GM23248 (cell line): ENCODE results near the gene DDX31. TPM values are rescaled to one million over a fixed set of nuclear protein-coding genes. Genes with fewer than 3 reads are reported as not detected.
"Not testable (repeated sequence)": the region's sequence is repeated elsewhere in the genome, so short reads cannot be mapped to it uniquely, and the experiment has no call there.

Experiments
- DNase-seq: peaks from one replicate; pipeline ENCODE4 v3.0.0-alpha.2; 2015
- H2AFZ ChIP-seq: fragments of 200-600 bp; sonication (generic); 2 replicates; pipeline ENCODE4 v1.6.1; 2016; ENCODE audit warnings: antibody characterized with exemption
- H3F3A ChIP-seq: fragments of 200-600 bp; sonication (generic); 2 replicates; pipeline ENCODE4 v1.6.1; 2016; ENCODE audit warnings: mild to moderate bottlenecking, antibody characterized with exemption, mixed run types; ENCODE audit not compliant: insufficient read depth
- H3K27ac ChIP-seq: fragments of 200-600 bp; sonication (generic); 2 replicates; pipeline ENCODE4 v1.5.1; 2016; ENCODE audit warnings: mild to moderate bottlenecking
- H3K27me3 ChIP-seq: fragments of 200-600 bp; sonication (generic); replicated peaks from 2 replicates; pipeline ENCODE4 v1.6.1; 2016; ENCODE audit warnings: mild to moderate bottlenecking; ENCODE audit not compliant: insufficient read depth
- H3K36me3 ChIP-seq: fragments of 200-600 bp; sonication (generic); 2 replicates; pipeline ENCODE4 v1.6.1; 2016; ENCODE audit warnings: low read depth, mild to moderate bottlenecking
- H3K4me1 ChIP-seq: fragments of 200-600 bp; sonication (generic); 2 replicates; pipeline ENCODE4 v1.6.1; 2016; ENCODE audit warnings: mild to moderate bottlenecking; ENCODE audit not compliant: insufficient read depth
- H3K4me2 ChIP-seq: fragments of 200-600 bp; sonication (generic); one replicate; pipeline ENCODE4 v1.6.1; 2016; ENCODE audit warnings: mild to moderate bottlenecking; ENCODE audit not compliant: unreplicated experiment
- H3K4me3 ChIP-seq: fragments of 200-600 bp; sonication (generic); 2 replicates; pipeline ENCODE4 v1.5.1; 2016; ENCODE audit warnings: mild to moderate bottlenecking
- H3K79me2 ChIP-seq: fragments of 200-600 bp; sonication (generic); 2 replicates; pipeline ENCODE4 v1.6.1; 2016; ENCODE audit warnings: mild to moderate bottlenecking; ENCODE audit not compliant: insufficient read depth
- H3K9ac ChIP-seq: fragments of 200-600 bp; sonication (generic); 2 replicates; pipeline ENCODE4 v1.6.1; 2016; ENCODE audit warnings: mild to moderate bottlenecking
- H3K9me2 ChIP-seq: fragments of 200-600 bp; sonication (generic); 2 replicates; pipeline ENCODE4 v1.6.1; 2016; ENCODE audit warnings: mixed run types, mild to moderate bottlenecking, moderate library complexity; ENCODE audit not compliant: insufficient read depth
- H3K9me3 ChIP-seq: fragments of 200-600 bp; sonication (generic); one replicate; pipeline ENCODE4 v1.6.1; 2017; ENCODE audit warnings: low read depth
- H4K20me1 ChIP-seq: fragments of 200-600 bp; sonication (generic); 2 replicates; pipeline ENCODE4 v1.6.0; 2016; ENCODE audit not compliant: insufficient read depth
- EZH2 ChIP-seq: fragments of 200-600 bp; sonication (generic); IDR thresholded peaks from 2 replicates; pipeline ENCODE4 v1.6.1; 2018; ENCODE audit warnings: antibody characterized with exemption, mild to moderate bottlenecking; ENCODE audit not compliant: insufficient read depth, poor library complexity, severe bottlenecking
- EZH2phosphoT487 ChIP-seq: fragments of 200-600 bp; sonication (generic); IDR thresholded peaks from 2 replicates; pipeline ENCODE4 v1.6.1; 2018; ENCODE audit warnings: antibody characterized with exemption, moderate library complexity, mild to moderate bottlenecking, low read depth; ENCODE audit not compliant: insufficient read depth
- WGBS, 2 experiments: methylation state at CpG; one replicate each; pipeline ENCODE4 v1.1.6; 2015 to 2017; ENCODE audit warnings: low lambda C conversion rate in 2 of 2, low coverage in 1 of 2; ENCODE audit errors: missing lambda C conversion rate in 2 of 2; 5-methylcytosine and 5-hydroxymethylcytosine counted together
- in situ Hi-C: fragments of 300-500 bp; cut with MboI; formaldehyde crosslinking; loops from 2 replicates; pipeline ENCODE4 v1.15.0; 2020
- polyA plus RNA-seq: library from polyadenylated mRNA; unstranded; fragments of >200 nt; fragmentation: Nextera tagmentation; extraction: Ambion mirVana; gene quantifications from 2 replicates; pipeline ENCODE4 v1.2.1, GENCODE V29; 2016
- total RNA-seq: library from RNA; depleted of rRNA; stranded (reverse); fragments of >200 nt; shearing (Covaris generic); gene quantifications from 2 replicates; pipeline ENCODE4 v1.2.3, GENCODE V29; 2014

Gene DDX31
- total and polyA plus RNA-seq, 2 experiments from 2014 or later = 8.2 to 11.0 TPM

- no peaks in the 10 kb centered on the region for H3K4me1 ChIP-seq
- TF ChIP-seq EZH2phosphoT487 = no peak
- no peak for TF ChIP-seq EZH2
- H3K36me3 ChIP-seq = no peaks in the 10 kb centered on the region
- DNase-seq = no peak
- in situ Hi-C loops = loop anchor here (10.0 kb wide), 1 partner anchor 157 kb away; the partner anchor contains the start of gene CFAP77
- H3K9me3 ChIP-seq = no peaks in the 10 kb centered on the region
- WGBS, 2 experiments = 62 to 72% methylated on average over 10 to 15 of the region's 15 CpGs
- no peak overlapping the region for H2AFZ ChIP-seq
- no peaks in the 10 kb centered on the region for H4K20me1 ChIP-seq
- no peaks in the 10 kb centered on the region for H3F3A ChIP-seq
- no peak overlapping the region for H3K9ac ChIP-seq
- H3K4me3 ChIP-seq = no peak overlapping the region
- no peak overlapping the region for H3K4me2 ChIP-seq
- peaks cover 36% of the 10 kb centered on the region for H3K27me3 ChIP-seq
- H3K27ac ChIP-seq = no peak overlapping the region
- H3K9me2 ChIP-seq = no peaks in the 10 kb centered on the region
- H3K79me2 ChIP-seq = no peaks in the 10 kb centered on the region
These were observed 97.8 kb downstream of the DDX31 start for GRCh38 chr9:132571806-132572600.

- H3K36me3 ChIP-seq, H3K4me1 ChIP-seq, H3K79me2 ChIP-seq, DNase-seq, H3F3A ChIP-seq, H3K27ac ChIP-seq, H3K4me2 ChIP-seq, H2AFZ ChIP-seq, H3K9me3 ChIP-seq, H3K4me3 ChIP-seq, in situ Hi-C loops, H4K20me1 ChIP-seq, H3K9me2 ChIP-seq, H3K9ac ChIP-seq: not testable (repeated sequence)
- WGBS, 2 experiments = 34 to 36% methylated on average over 2 of the region's 2 CpGs
- H3K27me3 ChIP-seq = peaks cover 43% of the 10 kb centered on the region
These were observed 101.0 kb downstream of the DDX31 start for GRCh38 chr9:132568787-132569186.

DNA sequence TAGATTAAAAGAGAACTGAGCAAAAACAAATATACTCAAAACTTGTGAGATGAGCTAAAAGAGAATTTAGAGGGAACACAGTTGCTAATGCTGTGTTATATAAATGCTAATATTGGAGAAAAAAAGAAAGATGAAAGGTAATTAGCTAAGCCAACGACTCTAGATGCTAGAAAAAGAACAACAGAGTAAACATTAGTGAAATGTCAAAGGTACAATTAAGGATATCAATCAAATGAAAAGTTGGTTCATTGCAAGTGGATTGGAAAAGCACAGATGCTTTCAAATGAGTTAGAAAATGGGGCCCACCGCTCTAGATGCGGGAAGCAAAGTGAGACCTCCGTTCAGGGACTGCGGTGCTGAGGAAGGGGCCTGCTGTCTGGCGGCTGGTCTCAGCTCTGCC lies 105.3 kb downstream of the DDX31 start:
- WGBS, 2 experiments = 52 to 59% methylated on average over 6 of the region's 6 CpGs
- Histone ChIP-seq H3K9me3 (no peaks in the 10 kb centered on the region), H3K4me2 (no peak overlapping the region), H3K79me2 (no peaks in the 10 kb centered on the region), H3K27me3 (peaks cover 57% of the 10 kb centered on the region), H3K36me3 (no peaks in the 10 kb centered on the region), H4K20me1 (no peaks in the 10 kb centered on the region), H3K27ac (no peak overlapping the region), H3K4me1 (no peaks in the 10 kb centered on the region), H3K4me3 (no peak overlapping the region), H3K9me2 (no peaks in the 10 kb centered on the region), H3K9ac (no peak overlapping the region), H2AFZ (no peak overlapping the region), H3F3A (no peaks in the 10 kb centered on the region)
- DNase-seq = no peak
- in situ Hi-C loops = no loop called here
- TF ChIP-seq EZH2 (no peak), EZH2phosphoT487 (no peak)

DNA sequence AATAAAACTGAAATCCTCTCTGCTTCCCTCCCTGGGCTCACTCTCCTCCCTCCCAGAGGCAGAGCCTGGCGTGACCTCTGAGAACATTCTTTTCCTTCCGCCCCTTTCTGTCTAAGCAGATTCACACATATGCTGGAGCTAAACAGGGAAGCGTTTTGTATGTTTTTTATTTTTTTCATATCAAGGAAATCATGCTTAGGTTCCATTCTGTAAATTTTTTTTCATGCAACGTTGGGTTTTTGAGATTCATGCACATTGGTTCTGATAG lies 107.5 kb downstream of the DDX31 start:
- Histone ChIP-seq H3K9me2 (no peaks in the 10 kb centered on the region), H3K9ac (no peak overlapping the region), H3K4me3 (no peak overlapping the region), H3K4me2 (no peak overlapping the region), H3K9me3 (no peaks in the 10 kb centered on the region), H3K27ac (no peak overlapping the region), H3K27me3 (peaks cover 52% of the 10 kb centered on the region), H2AFZ (no peak overlapping the region), H3K79me2 (no peaks in the 10 kb centered on the region), H3F3A (no peaks in the 10 kb centered on the region), H3K36me3 (no peaks in the 10 kb centered on the region), H3K4me1 (no peaks in the 10 kb centered on the region), H4K20me1 (no peaks in the 10 kb centered on the region)
- in situ Hi-C loops = no loop called here
- no peak for DNase-seq
- WGBS, 2 experiments = 1 to 5% methylated on average over 4 of the region's 4 CpGs
- TF ChIP-seq EZH2phosphoT487 = no peak
- TF ChIP-seq EZH2 = no peak

GRCh38 chr9:132560616-132561202 lies 109.1 kb downstream of the DDX31 start:
- TF ChIP-seq EZH2phosphoT487 (no peak), EZH2 (no peak)
- peaks cover 64% of the 10 kb centered on the region for H3K27me3 ChIP-seq
- H3F3A ChIP-seq = no peaks in the 10 kb centered on the region
- in situ Hi-C loops = no loop called here
- H3K4me2 ChIP-seq = no peak overlapping the region
- no peak overlapping the region for H3K9ac ChIP-seq
- no peaks in the 10 kb centered on the region for H3K79me2 ChIP-seq
- H3K9me3 ChIP-seq = no peaks in the 10 kb centered on the region
- H3K27ac ChIP-seq = no peak overlapping the region
- no peak overlapping the region for H3K4me3 ChIP-seq
- no peaks in the 10 kb centered on the region for H3K9me2 ChIP-seq
- H3K36me3 ChIP-seq = no peaks in the 10 kb centered on the region
- H4K20me1 ChIP-seq = no peaks in the 10 kb centered on the region
- no peaks in the 10 kb centered on the region for H3K4me1 ChIP-seq
- H2AFZ ChIP-seq = no peak overlapping the region
- DNase-seq = no peak
- WGBS, 2 experiments = 25% methylated on average over 14 of the region's 14 CpGs
